ENCODE results near the gene ORM1. TPM values are rescaled to one million over a fixed set of nuclear protein-coding genes. Genes with fewer than 3 reads are reported as not detected.
"Not testable (repeated sequence)": the region's sequence is repeated elsewhere in the genome, so short reads cannot be mapped to it uniquely, and the experiment has no call there.

The ORM1 gene
- total RNA-seq, 1 donor from 2014 or later: not detected

GRCh38 chr9:114315723-114316363 lies 7.1 kb upstream of the ORM1 start:
- Mint-ChIP-seq H3K27me3 (ENCODE audit: unreplicated experiment) (peaks cover 4% of the 10 kb centered on the region), H3K4me1 (ENCODE audit: low read depth, unreplicated experiment) (peaks cover 6% of the 10 kb centered on the region), H3K4me3 (ENCODE audit: unreplicated experiment) (no peak overlapping the region), H3K36me3 (ENCODE audit: unreplicated experiment) (no peaks in the 10 kb centered on the region), H3K9me3 (ENCODE audit: unreplicated experiment) (peaks cover 2% of the 10 kb centered on the region), H3K27ac (ENCODE audit: unreplicated experiment) (no peak overlapping the region)
- DNase-seq: no peak
- TF ChIP-seq CTCF (IDR thresholded peaks at IDR 0.05; ENCODE audit: partially characterized antibody, unreplicated experiment): no peak

- no peak overlapping the region for H3K4me3 Mint-ChIP-seq (ENCODE audit: unreplicated experiment)
- no peak for TF ChIP-seq CTCF (IDR thresholded peaks at IDR 0.05; ENCODE audit: partially characterized antibody, unreplicated experiment)
- no peak for DNase-seq
- no peaks in the 10 kb centered on the region for H3K36me3 Mint-ChIP-seq (ENCODE audit: unreplicated experiment)
- peaks cover 6% of the 10 kb centered on the region for H3K4me1 Mint-ChIP-seq (ENCODE audit: low read depth, unreplicated experiment)
- H3K9me3 Mint-ChIP-seq (ENCODE audit: unreplicated experiment): peaks cover 2% of the 10 kb centered on the region
- H3K27ac Mint-ChIP-seq (ENCODE audit: unreplicated experiment): no peak overlapping the region
- H3K27me3 Mint-ChIP-seq (ENCODE audit: unreplicated experiment): peaks cover 4% of the 10 kb centered on the region
Measured at GRCh38 chr9:114316605-114317230, 6.2 kb upstream of the ORM1 start.

GRCh38 chr9:114317665-114318357 lies 5.1 kb upstream of the ORM1 start:
- DNase-seq: no peak
- Mint-ChIP-seq H3K27ac (ENCODE audit: unreplicated experiment) (no peak overlapping the region), H3K4me1 (ENCODE audit: low read depth, unreplicated experiment) (peaks cover 2% of the 10 kb centered on the region), H3K27me3 (ENCODE audit: unreplicated experiment) (peaks cover 4% of the 10 kb centered on the region), H3K4me3 (ENCODE audit: unreplicated experiment) (no peak overlapping the region), H3K36me3 (ENCODE audit: unreplicated experiment) (no peaks in the 10 kb centered on the region), H3K9me3 (ENCODE audit: unreplicated experiment) (peaks cover 2% of the 10 kb centered on the region)
- no peak for TF ChIP-seq CTCF (IDR thresholded peaks at IDR 0.05; ENCODE audit: partially characterized antibody, unreplicated experiment)

- no peak for DNase-seq
- peaks cover 4% of the 10 kb centered on the region for H3K27me3 Mint-ChIP-seq (ENCODE audit: unreplicated experiment)
- no peak for TF ChIP-seq CTCF (IDR thresholded peaks at IDR 0.05; ENCODE audit: partially characterized antibody, unreplicated experiment)
- H3K27ac Mint-ChIP-seq (ENCODE audit: unreplicated experiment): no peak overlapping the region
- H3K4me3 Mint-ChIP-seq (ENCODE audit: unreplicated experiment): no peak overlapping the region
- peaks cover 2% of the 10 kb centered on the region for H3K4me1 Mint-ChIP-seq (ENCODE audit: low read depth, unreplicated experiment)
- no peaks in the 10 kb centered on the region for H3K36me3 Mint-ChIP-seq (ENCODE audit: unreplicated experiment)
- peaks cover 2% of the 10 kb centered on the region for H3K9me3 Mint-ChIP-seq (ENCODE audit: unreplicated experiment)
Measured at GRCh38 chr9:114318416-114318815, 4.5 kb upstream of the ORM1 start.

- Mint-ChIP-seq H3K4me1 (ENCODE audit: low read depth, unreplicated experiment) (peaks cover 2% of the 10 kb centered on the region), H3K4me3 (ENCODE audit: unreplicated experiment) (no peak overlapping the region), H3K36me3 (ENCODE audit: unreplicated experiment) (no peaks in the 10 kb centered on the region), H3K27me3 (ENCODE audit: unreplicated experiment) (peaks cover 4% of the 10 kb centered on the region), H3K9me3 (ENCODE audit: unreplicated experiment) (peaks cover 2% of the 10 kb centered on the region), H3K27ac (ENCODE audit: unreplicated experiment) (no peak overlapping the region)
- TF ChIP-seq CTCF (IDR thresholded peaks at IDR 0.05; ENCODE audit: partially characterized antibody, unreplicated experiment): no peak
- DNase-seq: no peak
Measured at GRCh38 chr9:114319147-114319546, 3.8 kb upstream of the ORM1 start.

GRCh38 chr9:114320710-114321109 lies 2.2 kb upstream of the ORM1 start:
- not testable (repeated sequence) for H3K36me3 Mint-ChIP-seq (ENCODE audit: unreplicated experiment); H3K4me1 Mint-ChIP-seq (ENCODE audit: low read depth, unreplicated experiment); H3K27ac Mint-ChIP-seq (ENCODE audit: unreplicated experiment); H3K4me3 Mint-ChIP-seq (ENCODE audit: unreplicated experiment); DNase-seq; H3K27me3 Mint-ChIP-seq (ENCODE audit: unreplicated experiment); H3K9me3 Mint-ChIP-seq (ENCODE audit: unreplicated experiment)
